ENCODE results near the gene ENOSF1. TPM values are rescaled to one million over a fixed set of nuclear protein-coding genes. Genes with fewer than 3 reads are reported as not detected.
A peak's percentile ranks its signal among the peaks of the same experiment; 100 is the strongest.

ENOSF1 gene
- total and polyA plus RNA-seq, 2 donors (not counting 1 experiment from before 2014, with no cell fraction given), result 8.2 to 23.3 TPM

GRCh38 chr18:659597-659996 lies 52.8 kb downstream of the ENOSF1 start:
- TF ChIP-seq EZH2 (IDR thresholded peaks at IDR 0.05; ENCODE audit: low read length, missing control alignments), result no peak
- TF ChIP-seq, protein P1, sequence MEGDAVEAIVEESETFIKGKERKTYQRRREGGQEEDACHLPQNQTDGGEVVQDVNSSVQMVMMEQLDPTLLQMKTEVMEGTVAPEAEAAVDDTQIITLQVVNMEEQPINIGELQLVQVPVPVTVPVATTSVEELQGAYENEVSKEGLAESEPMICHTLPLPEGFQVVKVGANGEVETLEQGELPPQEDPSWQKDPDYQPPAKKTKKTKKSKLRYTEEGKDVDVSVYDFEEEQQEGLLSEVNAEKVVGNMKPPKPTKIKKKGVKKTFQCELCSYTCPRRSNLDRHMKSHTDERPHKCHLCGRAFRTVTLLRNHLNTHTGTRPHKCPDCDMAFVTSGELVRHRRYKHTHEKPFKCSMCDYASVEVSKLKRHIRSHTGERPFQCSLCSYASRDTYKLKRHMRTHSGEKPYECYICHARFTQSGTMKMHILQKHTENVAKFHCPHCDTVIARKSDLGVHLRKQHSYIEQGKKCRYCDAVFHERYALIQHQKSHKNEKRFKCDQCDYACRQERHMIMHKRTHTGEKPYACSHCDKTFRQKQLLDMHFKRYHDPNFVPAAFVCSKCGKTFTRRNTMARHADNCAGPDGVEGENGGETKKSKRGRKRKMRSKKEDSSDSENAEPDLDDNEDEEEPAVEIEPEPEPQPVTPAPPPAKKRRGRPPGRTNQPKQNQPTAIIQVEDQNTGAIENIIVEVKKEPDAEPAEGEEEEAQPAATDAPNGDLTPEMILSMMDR (conservative IDR thresholded peaks at IDR 0.05 in 1 of 2, IDR thresholded peaks at IDR 0.05 in 1 of 2; ENCODE audit: low read depth in 1 of 2, low read length in 2 of 2), result no peak
- no peaks in the 10 kb centered on the region for H3K4me1 ChIP-seq (ENCODE audit: control insufficient read depth, extremely low read depth, insufficient read depth, low read length)
- no peaks in the 10 kb centered on the region for H3K36me3 ChIP-seq (ENCODE audit: control insufficient read depth, insufficient read depth, low read length)
- H3K79me2 ChIP-seq (ENCODE audit: control insufficient read depth, insufficient read depth, low read length), result peaks cover 16% of the 10 kb centered on the region
- H2AFZ ChIP-seq (ENCODE audit: low read length), result no peak overlapping the region
- H3K4me3 ChIP-seq (replicated peaks in 1 of 4; ENCODE audit: control extremely low read depth in 1 of 4, insufficient read depth in 1 of 4, low read depth in 3 of 4, low read length in 4 of 4), result no peak overlapping the region
- H3K27me3 ChIP-seq (ENCODE audit: control insufficient read depth, insufficient read depth, low read length), result no peaks in the 10 kb centered on the region
- H3K27ac ChIP-seq (ENCODE audit: insufficient read depth, low read length), result no peak overlapping the region
- no peaks in the 10 kb centered on the region for H4K20me1 ChIP-seq (ENCODE audit: control insufficient read depth, extremely low read depth, insufficient read depth, low read length)
- DNase-seq (ENCODE audit: low read depth in 2 of 2), result no peak
- no peak overlapping the region for H3K4me2 ChIP-seq (ENCODE audit: extremely low read depth, insufficient read depth, low read length)
- H3K9ac ChIP-seq (ENCODE audit: insufficient read depth, low read length), result no peak overlapping the region
- H3K9me3 ChIP-seq (ENCODE audit: control insufficient read depth, insufficient read depth, low read depth, low read length), result no peaks in the 10 kb centered on the region

- Histone ChIP-seq H2AFZ (ENCODE audit: low read length) (peak overlapping the region; percentile 91), H3K4me2 (ENCODE audit: extremely low read depth, insufficient read depth, low read length) (peak overlapping the region; percentile 87), H3K27ac (ENCODE audit: insufficient read depth, low read length) (no peak overlapping the region), H3K36me3 (ENCODE audit: control insufficient read depth, insufficient read depth, low read length) (no peaks in the 10 kb centered on the region), H3K4me1 (ENCODE audit: control insufficient read depth, extremely low read depth, insufficient read depth, low read length) (no peaks in the 10 kb centered on the region), H3K9ac (ENCODE audit: insufficient read depth, low read length) (no peak overlapping the region), H3K4me3 (replicated peaks in 1 of 4; ENCODE audit: control extremely low read depth in 1 of 4, insufficient read depth in 1 of 4, low read depth in 3 of 4, low read length in 4 of 4) (peak overlapping the region; percentile 73 to 93 (median 89)), H3K27me3 (ENCODE audit: control insufficient read depth, insufficient read depth, low read length) (no peaks in the 10 kb centered on the region), H4K20me1 (ENCODE audit: control insufficient read depth, extremely low read depth, insufficient read depth, low read length) (no peaks in the 10 kb centered on the region), H3K9me3 (ENCODE audit: control insufficient read depth, insufficient read depth, low read depth, low read length) (no peaks in the 10 kb centered on the region), H3K79me2 (ENCODE audit: control insufficient read depth, insufficient read depth, low read length) (peaks cover 16% of the 10 kb centered on the region)
- TF ChIP-seq, protein P1 (conservative IDR thresholded peaks at IDR 0.05 in 1 of 2, IDR thresholded peaks at IDR 0.05 in 1 of 2; ENCODE audit: low read depth in 1 of 2, low read length in 2 of 2), result no peak
- TF ChIP-seq EZH2 (IDR thresholded peaks at IDR 0.05; ENCODE audit: low read length, missing control alignments), result no peak
- no peak for DNase-seq (ENCODE audit: low read depth in 2 of 2)
Measured at GRCh38 chr18:658947-659533, 53.4 kb downstream of the ENOSF1 start.

GRCh38 chr18:658001-658946 lies 54.2 kb downstream of the ENOSF1 start:
- peak; percentile 85 to 87 for DNase-seq (ENCODE audit: low read depth in 2 of 2)
- Histone ChIP-seq H3K4me2 (ENCODE audit: extremely low read depth, insufficient read depth, low read length) (peak overlapping the region; percentile 87), H3K27me3 (ENCODE audit: control insufficient read depth, insufficient read depth, low read length) (no peaks in the 10 kb centered on the region), H2AFZ (ENCODE audit: low read length) (peak overlapping the region; percentile 91), H3K27ac (ENCODE audit: insufficient read depth, low read length) (peak overlapping the region; percentile 84), H3K9me3 (ENCODE audit: control insufficient read depth, insufficient read depth, low read depth, low read length) (no peaks in the 10 kb centered on the region), H3K4me1 (ENCODE audit: control insufficient read depth, extremely low read depth, insufficient read depth, low read length) (no peaks in the 10 kb centered on the region), H4K20me1 (ENCODE audit: control insufficient read depth, extremely low read depth, insufficient read depth, low read length) (no peaks in the 10 kb centered on the region), H3K4me3 (replicated peaks in 1 of 4; ENCODE audit: control extremely low read depth in 1 of 4, insufficient read depth in 1 of 4, low read depth in 3 of 4, low read length in 4 of 4) (peak overlapping the region; percentile 73 to 93 (median 89)), H3K9ac (ENCODE audit: insufficient read depth, low read length) (peak overlapping the region; percentile 74), H3K36me3 (ENCODE audit: control insufficient read depth, insufficient read depth, low read length) (no peaks in the 10 kb centered on the region), H3K79me2 (ENCODE audit: control insufficient read depth, insufficient read depth, low read length) (peaks cover 16% of the 10 kb centered on the region)
- TF ChIP-seq, protein P1 (conservative IDR thresholded peaks at IDR 0.05 in 1 of 2, IDR thresholded peaks at IDR 0.05 in 1 of 2; ENCODE audit: low read depth in 1 of 2, low read length in 2 of 2), result no peak
- TF ChIP-seq EZH2 (IDR thresholded peaks at IDR 0.05; ENCODE audit: low read length, missing control alignments), result no peak
